WTC11 (cell line): ENCODE measurements around the gene CEP57L1. TPM values are rescaled to one million over a fixed set of nuclear protein-coding genes. Genes with fewer than 3 reads are reported as not detected.

Experiments used
- ATAC-seq: fragments of 200-7000 bp; cut with Tn5 transposase; 2 replicates; pipeline ENCODE4 v1.10.0; 2021; ENCODE audit warnings: mild to moderate bottlenecking, moderate library complexity
- CTCF ChIA-PET: fragments of 300-600 bp; sonication (Branson Sonifier 250); formaldehyde crosslinking; loops from one replicate; lab custom pipeline; 2021; ENCODE audit warnings: antibody characterized with exemption; lab: Charles Lee
- POLR2A ChIA-PET: fragments of 350-600 bp; sonication (Branson Sonifier 250); formaldehyde crosslinking; loops from one replicate; lab custom pipeline; 2021; ENCODE audit warnings: antibody characterized with exemption; lab: Charles Lee
- DNase-seq: peaks from one replicate; pipeline ENCODE4 v3.0.0; 2021; ENCODE audit warnings: low spot score
- H3K27ac Mint-ChIP-seq: 2 replicates; pipeline ENCODE4 v1.8.0; 2021; ENCODE audit warnings: mixed read lengths
- H3K27me3 Mint-ChIP-seq: 2 replicates; pipeline ENCODE4 v1.8.0; 2021; ENCODE audit warnings: low read depth, mild to moderate bottlenecking, moderate library complexity, mixed read lengths
- H3K36me3 Mint-ChIP-seq: 2 replicates; pipeline ENCODE4 v1.8.0; 2021; ENCODE audit warnings: mixed read lengths
- H3K4me1 Mint-ChIP-seq: 2 replicates; pipeline ENCODE4 v1.8.0; 2022; ENCODE audit warnings: mixed read lengths
- H3K4me3 Mint-ChIP-seq: 2 replicates; pipeline ENCODE4 v1.8.0; 2021; ENCODE audit warnings: mild to moderate bottlenecking, moderate library complexity, mixed read lengths
- H3K9me3 Mint-ChIP-seq: 2 replicates; pipeline ENCODE4 v1.8.0; 2021; ENCODE audit warnings: mixed read lengths
- ATF6 ChIP-seq: sonication (generic); formaldehyde crosslinking; IDR thresholded peaks from 2 replicates; pipeline ENCODE4 v1.8.1; 2023; ENCODE audit warnings: mild to moderate bottlenecking, missing genetic modification reagents
- CREM ChIP-seq: sonication (generic); formaldehyde crosslinking; IDR thresholded peaks from 2 replicates; pipeline ENCODE4 v1.8.1; 2022; ENCODE audit warnings: mild to moderate bottlenecking, missing genetic modification reagents, moderate library complexity
- ETV6 ChIP-seq: sonication (generic); formaldehyde crosslinking; IDR thresholded peaks from 2 replicates; pipeline ENCODE4 v1.8.1; 2022; ENCODE audit warnings: mild to moderate bottlenecking, missing genetic modification reagents
- FOXJ3 ChIP-seq: sonication (generic); formaldehyde crosslinking; IDR thresholded peaks from 2 replicates; pipeline ENCODE4 v1.9.0; 2021; ENCODE audit warnings: missing genetic modification reagents, mild to moderate bottlenecking, borderline replicate concordance
- GTF2I ChIP-seq: fragments of 250-450 bp; sonication (Bioruptor Pico); conservative IDR thresholded peaks from 2 replicates; pipeline ENCODE4 v1.4.0; 2021; ENCODE audit warnings: mild to moderate bottlenecking
- HMGXB4 ChIP-seq: sonication (generic); formaldehyde crosslinking; IDR thresholded peaks from 2 replicates; pipeline ENCODE4 v1.8.1; 2023; ENCODE audit warnings: mild to moderate bottlenecking, moderate library complexity, missing genetic modification reagents
- JUN ChIP-seq: sonication (generic); formaldehyde crosslinking; IDR thresholded peaks from 2 replicates; pipeline ENCODE4 v1.8.0; 2023; ENCODE audit warnings: mild to moderate bottlenecking, missing genetic modification reagents
- MAX ChIP-seq: sonication (generic); formaldehyde crosslinking; IDR thresholded peaks from 2 replicates; pipeline ENCODE4 v1.8.0; 2022; ENCODE audit warnings: mild to moderate bottlenecking, missing genetic modification reagents
- PREB ChIP-seq: sonication (generic); formaldehyde crosslinking; IDR thresholded peaks from 2 replicates; pipeline ENCODE4 v1.8.1; 2022; ENCODE audit warnings: mild to moderate bottlenecking, missing genetic modification reagents, moderate library complexity, borderline replicate concordance
- PRRX2 ChIP-seq: fragments of 250-450 bp; sonication (Bioruptor Pico); IDR thresholded peaks from 2 replicates; pipeline ENCODE4 v1.8.0; 2021; ENCODE audit warnings: mild to moderate bottlenecking
- RELA ChIP-seq: sonication (generic); formaldehyde crosslinking; IDR thresholded peaks from 2 replicates; pipeline ENCODE4 v1.8.1; 2022; ENCODE audit warnings: missing genetic modification reagents, mild to moderate bottlenecking, borderline replicate concordance
- RORB ChIP-seq: fragments of 250-450 bp; sonication (Bioruptor Pico); IDR thresholded peaks from 2 replicates; pipeline ENCODE4 v1.9.0; 2021; ENCODE audit warnings: mild to moderate bottlenecking
- STAT6 ChIP-seq: sonication (generic); formaldehyde crosslinking; conservative IDR thresholded peaks from 2 replicates; pipeline ENCODE4 v1.8.1; 2023; ENCODE audit warnings: mild to moderate bottlenecking, low read depth, missing genetic modification reagents, moderate library complexity
- ZBTB21 ChIP-seq: sonication (generic); formaldehyde crosslinking; IDR thresholded peaks from 2 replicates; pipeline ENCODE4 v1.8.1; 2023; ENCODE audit warnings: mild to moderate bottlenecking, missing genetic modification reagents, borderline replicate concordance
- ZMAT4 ChIP-seq: fragments of 250-450 bp; sonication (Bioruptor Pico); IDR thresholded peaks from 2 replicates; pipeline ENCODE4 v1.9.0; 2021; ENCODE audit warnings: mild to moderate bottlenecking
- ZNF281 ChIP-seq: sonication (generic); formaldehyde crosslinking; IDR thresholded peaks from 2 replicates; pipeline ENCODE4 v1.8.0; 2023; ENCODE audit warnings: mild to moderate bottlenecking, missing genetic modification reagents
- ZNF317 ChIP-seq: sonication (generic); formaldehyde crosslinking; IDR thresholded peaks from 2 replicates; pipeline ENCODE4 v1.8.1; 2023; ENCODE audit warnings: low read depth, mild to moderate bottlenecking, moderate library complexity, missing genetic modification reagents, borderline replicate concordance
- ZNF416 ChIP-seq: fragments of 250-450 bp; sonication (Bioruptor Pico); IDR thresholded peaks from 2 replicates; pipeline ENCODE4 v1.9.0; 2021; ENCODE audit warnings: mild to moderate bottlenecking, inconsistent platforms
- ZSCAN18 ChIP-seq: fragments of 250-450 bp; sonication (Bioruptor Pico); IDR thresholded peaks from 2 replicates; pipeline ENCODE4 v2.1.2; 2022; ENCODE audit warnings: mild to moderate bottlenecking, moderate library complexity
- total RNA-seq: library from RNA; stranded (reverse); gene quantifications from 3 replicates; pipeline ENCODE4 v1.2.3, GENCODE V29; 2021

Gene CEP57L1
- total RNA-seq, 1 experiment from 2014 or later: 13.1 TPM

- ATAC-seq (peak; percentile 61), DNase-seq (no peak)
- Mint-ChIP-seq H3K27ac (no peak overlapping the region), H3K9me3 (no peaks in the 10 kb centered on the region), H3K27me3 (no peaks in the 10 kb centered on the region), H3K4me3 (no peak overlapping the region), H3K36me3 (no peaks in the 10 kb centered on the region), H3K4me1 (no peaks in the 10 kb centered on the region)
- ChIA-PET POLR2A (interaction anchor here (0.7 kb wide), 1 partner anchor 26 kb away, joined by 5 read pairs; no protein-coding TSS in a partner anchor), CTCF (no interaction called here)
- no peak for TF ChIP-seq HMGXB4 (CRISPR knock-in tag)
- TF ChIP-seq ZMAT4 (CRISPR knock-in tag): no peak
- TF ChIP-seq FOXJ3 (CRISPR knock-in tag): no peak
- no peak for TF ChIP-seq ZSCAN18
- no peak for TF ChIP-seq STAT6
- no peak for TF ChIP-seq ZNF416 (CRISPR knock-in tag)
- no peak for TF ChIP-seq ZBTB21 (CRISPR knock-in tag)
- TF ChIP-seq ETV6 (CRISPR knock-in tag): no peak
- no peak for TF ChIP-seq RORB
These were observed 70.2 kb downstream of the CEP57L1 start for GRCh38 chr6:109165392-109165974.

GRCh38 chr6:109166673-109167072 lies 71.4 kb downstream of the CEP57L1 start:
- ChIA-PET CTCF (no interaction called here), POLR2A (no interaction called here)
- DNase-seq: no peak
- Mint-ChIP-seq H3K4me3 (no peak overlapping the region), H3K27ac (no peak overlapping the region), H3K4me1 (no peaks in the 10 kb centered on the region), H3K9me3 (no peaks in the 10 kb centered on the region), H3K36me3 (no peaks in the 10 kb centered on the region), H3K27me3 (no peaks in the 10 kb centered on the region)
- no peak for ATAC-seq
- no peak for TF ChIP-seq FOXJ3 (CRISPR knock-in tag)
- TF ChIP-seq RELA (CRISPR knock-in tag): no peak
- no peak for TF ChIP-seq MAX (CRISPR knock-in tag)
- no peak for TF ChIP-seq ZNF281 (CRISPR knock-in tag)
- TF ChIP-seq PRRX2 (CRISPR knock-in tag): no peak
- no peak for TF ChIP-seq ZNF317
- no peak for TF ChIP-seq JUN (CRISPR knock-in tag)
- no peak for TF ChIP-seq STAT6
- no peak for TF ChIP-seq ETV6 (CRISPR knock-in tag)
- TF ChIP-seq CREM: no peak
- TF ChIP-seq ATF6: no peak
- TF ChIP-seq GTF2I: no peak
- no peak for TF ChIP-seq PREB (CRISPR knock-in tag)
